HG03558 (cell line): ENCODE measurements around the gene SLC38A8.

Experiments used
- ATAC-seq: cut with Tn5 transposase; IDR thresholded peaks from one replicate; pipeline ENCODE4 v1.9.1; 2021; ENCODE audit warnings: moderate number of reproducible peaks; ENCODE audit not compliant: unreplicated experiment; ENCODE audit errors: extremely low read depth

SLC38A8 gene

DNA sequence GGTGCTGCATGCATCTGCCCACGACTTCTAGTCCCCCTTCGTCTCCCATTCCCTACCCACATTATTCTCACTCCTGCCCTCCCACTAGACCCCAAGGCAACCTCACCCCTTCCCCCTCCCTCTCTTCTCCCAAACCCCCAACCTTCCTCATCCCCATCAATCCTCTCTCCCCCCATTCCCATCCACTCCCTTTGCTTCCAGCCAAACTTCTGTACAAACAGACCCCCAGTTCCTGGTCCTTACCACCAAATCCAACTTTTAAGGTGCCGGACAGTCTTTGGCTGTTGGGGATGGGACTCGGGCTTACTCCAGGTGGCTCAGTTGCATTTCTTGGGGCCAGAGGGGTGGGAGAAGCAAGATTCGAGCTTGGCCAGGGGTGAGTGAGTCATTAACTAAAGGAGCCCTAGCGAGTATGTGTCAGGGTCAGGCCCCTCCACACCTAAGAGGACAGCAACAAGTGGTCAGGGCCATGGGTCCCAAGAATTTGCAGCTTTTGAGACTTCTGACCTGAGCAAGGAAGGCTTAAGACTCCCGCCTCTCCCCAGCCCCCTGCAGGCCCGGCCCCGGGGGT, at the start of gene SLC38A8:
Gene SLC38A8, minus strand, starts transcription at position 488 of the 571 bp plus-strand sequence. CDS start 638 bp downstream, outside the sequence.
- ATAC-seq, result no peak

DNA sequence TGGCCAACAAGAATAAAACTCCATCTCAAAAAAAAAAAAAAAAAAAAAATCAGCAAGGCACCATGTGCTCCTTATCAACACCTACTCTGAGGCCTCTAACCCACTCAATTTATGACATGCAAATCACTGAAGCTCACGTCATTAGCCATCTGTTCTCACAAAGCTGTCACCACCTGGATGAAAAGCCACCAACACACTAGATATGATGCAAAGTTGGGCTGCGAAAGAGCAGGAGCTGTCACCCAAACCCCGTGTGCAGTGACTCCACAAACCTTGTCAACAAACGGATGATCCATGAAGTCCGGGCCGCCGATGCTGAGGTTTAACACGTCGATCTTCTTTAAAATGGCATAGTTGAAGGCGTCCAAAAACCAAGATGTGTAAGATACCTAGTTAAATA, 48.9 kb upstream of the SLC38A8 start:
- no peak for ATAC-seq

DNA sequence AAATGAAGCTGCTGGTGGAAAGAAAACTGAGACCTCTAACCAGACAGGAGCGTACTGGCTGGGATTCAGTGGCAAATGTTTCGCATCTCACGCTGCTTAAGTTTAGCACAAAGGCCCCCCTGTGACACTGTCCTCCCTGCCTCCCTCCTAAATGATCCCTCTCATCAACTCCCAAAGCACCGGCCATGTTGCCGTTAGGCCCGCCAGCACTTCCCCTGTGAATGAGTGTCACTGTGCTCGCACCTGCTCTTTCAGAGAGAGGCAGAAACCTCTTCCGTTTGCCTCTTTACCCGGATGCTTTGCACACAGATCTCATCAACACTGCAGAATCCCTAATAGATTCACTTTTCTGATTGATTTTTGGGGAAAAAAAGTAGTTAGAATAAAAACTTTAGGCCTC, 47.6 kb upstream of the SLC38A8 start:
- ATAC-seq, result no peak

DNA sequence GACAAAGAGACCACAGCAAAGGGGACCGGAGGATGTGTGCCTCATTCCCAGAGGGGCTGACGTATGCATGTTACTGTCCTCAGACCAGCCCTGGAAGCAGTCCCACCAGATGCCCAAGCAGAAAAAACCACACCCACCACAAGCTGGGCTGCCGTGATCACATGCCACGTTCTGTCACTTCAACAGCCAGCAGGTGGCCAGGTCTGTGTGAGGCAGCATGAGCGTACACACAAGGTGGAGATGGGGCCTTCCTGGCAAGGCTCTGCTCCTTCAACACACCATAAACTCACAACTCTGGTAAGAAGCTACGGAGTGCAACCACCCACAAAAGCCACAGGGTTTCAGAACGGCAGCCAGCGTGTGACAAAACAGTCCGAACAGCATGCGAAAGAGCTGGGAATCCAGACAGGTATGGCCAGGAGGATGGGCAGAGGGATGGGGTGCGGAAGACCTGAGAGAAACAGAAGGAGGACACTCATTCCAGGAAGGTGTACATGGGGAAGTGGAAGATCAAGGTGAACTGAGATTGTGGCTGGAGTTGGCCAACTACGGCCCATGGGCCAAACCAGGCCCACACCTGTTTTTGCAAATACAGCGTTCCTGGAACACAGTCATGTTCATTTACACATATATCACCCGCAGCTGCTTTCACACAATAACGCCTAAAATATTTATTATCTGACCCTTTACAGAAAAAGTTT, 46.2 kb upstream of the SLC38A8 start:
- peak; percentile 66 for ATAC-seq

DNA sequence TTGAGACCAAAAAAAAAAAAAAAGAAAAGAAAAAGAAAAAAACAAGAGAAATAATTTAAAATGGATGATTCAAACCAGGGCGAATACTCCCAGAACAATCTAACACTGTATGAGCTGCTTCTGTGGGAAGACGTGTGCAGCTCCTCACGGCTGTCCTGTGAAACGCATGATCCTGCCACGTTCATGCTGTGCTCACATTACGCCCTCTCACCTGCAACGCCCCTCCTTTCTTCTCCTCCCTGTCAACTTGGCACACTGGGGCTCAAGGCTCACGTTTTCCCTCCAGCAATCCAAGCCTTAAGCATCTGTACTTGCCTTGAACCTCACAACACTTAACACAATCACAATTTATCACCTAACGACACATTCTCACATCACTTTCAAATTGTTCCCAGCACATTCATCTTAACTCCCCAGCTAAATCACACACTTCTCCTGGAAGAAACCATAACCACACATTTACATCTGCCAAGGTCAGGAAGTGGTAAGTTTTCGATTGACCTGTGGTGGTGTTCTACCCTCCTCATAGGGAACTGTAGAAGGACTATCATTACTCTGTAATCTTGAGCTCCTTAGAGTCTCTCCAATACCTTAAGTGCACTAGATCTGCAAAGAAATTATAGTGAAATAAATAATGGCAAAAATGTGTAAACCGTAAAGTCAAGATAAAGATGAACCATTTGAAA, 45.0 kb upstream of the SLC38A8 start:
- no peak for ATAC-seq

DNA sequence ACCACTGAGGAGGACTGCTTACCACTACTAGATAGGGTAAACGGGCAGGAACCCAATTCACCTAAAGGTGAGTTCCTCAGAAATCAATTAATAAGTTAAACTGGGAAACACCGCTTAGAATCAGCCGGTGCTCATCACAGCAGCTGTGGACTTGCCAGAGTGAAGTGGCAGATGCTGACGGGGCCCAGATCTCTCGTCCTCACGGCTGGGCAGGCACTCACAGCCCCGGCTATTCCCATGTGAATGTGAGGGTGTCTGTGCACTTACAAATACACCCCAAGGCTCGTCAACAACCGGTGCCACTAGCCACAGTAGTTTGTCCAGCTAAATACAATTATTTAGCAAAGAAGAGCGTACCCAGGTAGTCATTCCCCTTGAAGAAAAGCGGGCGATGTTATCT, 44.4 kb upstream of the SLC38A8 start:
- no peak for ATAC-seq

DNA sequence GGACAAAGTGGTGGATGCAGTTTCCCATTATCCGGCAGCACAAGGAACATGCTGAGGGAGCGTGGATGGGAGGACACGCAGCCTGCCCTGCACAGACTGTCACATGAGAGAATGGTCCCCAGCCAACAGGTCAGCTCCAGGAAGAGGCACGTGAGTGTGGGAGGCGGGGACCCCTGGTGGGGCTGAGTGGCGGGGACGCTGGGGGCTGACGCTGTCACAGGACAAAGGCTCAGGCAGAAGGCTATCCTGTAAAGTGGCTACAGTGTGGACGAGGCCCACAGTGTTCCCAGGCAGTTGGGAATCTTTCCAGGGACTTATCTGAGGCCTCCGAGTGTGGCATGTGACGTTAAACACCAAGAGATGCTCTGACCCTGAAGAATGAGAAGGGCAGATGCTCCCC, 43.7 kb upstream of the SLC38A8 start:
- no peak for ATAC-seq

DNA sequence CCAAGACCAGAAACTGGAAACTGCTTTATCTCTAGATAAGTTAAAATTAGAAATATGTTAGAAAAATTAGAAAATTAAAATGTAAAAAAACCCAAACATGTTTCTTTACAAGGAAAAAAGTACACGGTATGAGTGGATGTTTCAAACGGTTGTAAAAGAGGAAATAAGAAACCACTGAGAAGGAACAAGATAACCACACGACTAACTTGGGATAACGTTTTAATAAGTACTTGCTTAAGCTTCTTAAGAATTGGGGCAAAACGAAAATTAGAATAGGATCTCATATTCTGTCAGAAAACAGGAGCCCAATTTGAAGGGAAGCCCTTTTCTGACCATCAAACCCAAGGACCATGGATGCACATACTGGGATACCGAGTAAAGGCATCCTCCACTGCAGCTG, 43.2 kb upstream of the SLC38A8 start:
- ATAC-seq, result no peak

DNA sequence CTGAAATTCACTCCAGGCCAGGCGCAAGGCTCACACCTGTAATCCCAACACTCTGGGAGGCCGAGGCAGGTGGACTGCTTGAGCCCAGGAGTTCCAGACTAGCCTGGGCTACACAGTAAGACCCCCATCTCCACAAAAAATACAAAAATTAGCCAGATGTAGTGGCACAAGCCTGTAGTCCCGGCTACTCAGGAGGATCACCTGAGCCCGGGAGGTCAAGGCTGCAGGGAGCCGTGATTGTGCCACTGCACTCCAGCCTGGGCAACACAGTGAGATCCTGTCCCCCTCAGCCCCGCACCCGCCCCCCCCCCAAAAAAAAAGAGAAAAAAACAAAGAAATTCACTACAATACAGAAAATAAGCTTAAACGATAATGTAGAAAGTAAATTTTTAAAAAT, 42.7 kb upstream of the SLC38A8 start:
- no peak for ATAC-seq

DNA sequence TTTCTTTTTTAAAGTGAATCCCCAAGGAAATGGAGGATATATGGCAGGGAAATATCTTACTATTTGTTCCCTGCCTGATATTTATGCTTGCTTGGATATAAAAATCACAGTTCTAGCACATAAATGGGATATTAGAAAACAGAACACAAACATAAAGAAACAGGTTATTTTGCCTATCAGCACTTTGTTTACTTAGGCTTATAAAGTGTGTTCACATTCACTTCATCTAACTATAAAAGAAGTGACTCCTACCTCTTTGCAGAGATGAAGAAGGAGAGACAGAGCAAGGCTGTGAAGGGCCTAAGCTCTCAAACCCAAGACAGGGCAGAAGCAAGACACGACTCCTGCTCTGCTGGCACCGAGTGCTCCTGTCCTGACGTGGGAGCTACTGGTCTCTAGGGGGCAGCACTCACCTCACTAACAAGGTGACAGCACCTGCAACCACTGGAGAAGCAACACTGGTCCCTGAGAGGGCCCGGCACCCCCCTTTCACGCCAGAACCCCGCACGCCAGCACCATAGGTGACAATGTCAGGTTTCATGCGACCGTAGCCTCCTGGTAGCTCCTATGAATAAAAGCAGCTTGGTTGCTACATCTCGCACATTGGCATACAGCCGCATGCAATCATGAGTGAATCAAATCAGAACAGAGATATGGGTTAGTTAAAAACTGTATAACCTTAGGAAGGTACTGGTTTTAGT, 42.1 kb upstream of the SLC38A8 start:
- no peak for ATAC-seq

DNA sequence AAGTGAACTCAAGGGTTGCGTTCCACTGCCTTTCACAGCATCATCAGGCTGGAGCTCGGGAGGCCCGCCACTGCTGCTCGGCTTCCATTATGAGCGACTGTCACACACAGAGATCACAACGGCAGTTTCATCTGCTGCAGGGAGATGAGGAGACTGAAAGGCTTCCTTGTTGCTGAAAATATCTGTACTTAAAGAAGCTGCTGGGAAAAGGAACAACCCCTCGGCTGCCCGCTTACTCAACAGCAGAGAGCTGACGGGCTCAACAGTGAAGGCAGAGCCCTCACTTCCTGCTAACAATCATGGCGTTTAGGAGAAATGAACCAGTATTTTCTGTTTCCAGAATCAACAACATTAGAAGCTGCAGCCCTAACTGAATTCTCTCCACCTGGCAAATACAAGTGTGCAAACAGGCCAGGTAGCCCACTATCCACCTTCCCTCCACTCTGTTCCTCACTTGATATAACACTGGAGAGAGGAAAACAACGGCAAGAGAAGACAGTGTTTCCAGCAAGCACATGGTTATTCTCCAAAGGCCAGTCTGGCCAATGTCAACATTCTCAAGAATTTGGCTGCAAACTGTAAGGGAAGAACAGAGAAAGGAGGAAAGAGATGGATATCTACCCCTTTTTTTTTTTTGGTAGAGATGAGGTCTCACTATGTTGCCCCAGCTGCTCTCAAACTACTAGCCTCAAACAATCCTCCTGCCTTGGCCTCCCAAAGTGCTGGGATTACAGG, 40.4 kb upstream of the SLC38A8 start:
- no peak for ATAC-seq

DNA sequence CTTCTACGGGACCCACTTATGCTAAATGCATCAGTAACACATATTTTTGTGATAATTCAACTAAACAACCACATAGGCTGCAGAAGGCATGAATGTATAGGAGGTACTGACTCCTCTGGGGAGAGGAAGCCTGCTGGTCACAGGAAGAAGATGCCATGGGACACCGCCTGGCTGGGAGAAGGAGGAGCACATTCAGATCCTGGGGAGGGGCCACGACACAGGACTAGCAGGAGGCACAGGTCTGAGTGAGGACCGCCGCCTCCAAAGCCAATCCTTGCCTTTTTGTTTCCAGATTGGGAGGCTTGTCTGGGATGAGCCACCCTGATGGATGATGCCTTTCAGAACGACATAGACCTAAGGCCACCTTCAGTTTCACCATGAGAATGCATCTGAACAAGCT, 39.5 kb upstream of the SLC38A8 start:
- no peak for ATAC-seq

DNA sequence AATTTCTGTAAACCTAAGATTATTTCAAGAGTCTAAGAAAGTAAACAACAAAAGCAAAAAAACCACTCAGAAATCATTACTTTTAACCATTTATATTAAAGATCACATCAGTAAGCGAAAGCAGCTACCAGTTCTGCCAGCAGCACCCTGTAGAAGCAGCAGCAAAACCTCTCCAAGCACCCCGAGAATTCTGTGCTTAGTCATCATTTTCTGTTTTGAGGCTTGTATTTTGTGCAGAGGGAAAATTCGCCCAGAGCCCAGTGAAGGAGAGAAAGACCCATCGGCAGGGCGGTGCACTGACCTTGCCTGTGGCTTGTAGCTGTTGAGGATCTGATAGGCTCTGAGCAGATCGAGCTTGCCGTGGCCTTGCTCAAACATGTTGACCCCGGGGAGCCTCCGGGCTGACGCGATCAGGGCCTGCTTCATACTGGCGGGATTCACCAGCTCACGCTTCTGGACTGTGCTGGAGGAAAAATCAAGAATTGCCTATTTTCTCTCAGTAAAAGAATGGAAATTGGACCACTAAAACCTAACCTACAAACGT, 38.9 kb upstream of the SLC38A8 start:
- no peak for ATAC-seq

DNA sequence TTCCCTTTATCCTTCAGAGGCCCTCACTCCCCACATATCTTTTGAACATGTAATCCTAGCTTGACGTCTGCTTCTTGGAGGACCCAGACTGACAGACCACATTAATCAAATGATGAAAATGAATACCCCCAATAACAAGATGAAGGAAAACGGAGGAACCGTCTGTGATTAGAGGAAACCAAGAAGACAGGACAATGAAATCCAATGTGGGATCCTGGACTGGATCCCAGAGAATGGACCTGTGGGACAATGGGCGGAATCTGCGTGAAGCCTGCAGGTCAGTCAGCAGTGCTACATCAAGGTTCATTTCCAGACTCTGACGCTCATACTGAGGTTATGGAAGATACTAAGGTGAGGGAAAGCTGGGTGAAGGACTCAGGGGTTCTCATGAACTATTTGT, 38.2 kb upstream of the SLC38A8 start:
- no peak for ATAC-seq

DNA sequence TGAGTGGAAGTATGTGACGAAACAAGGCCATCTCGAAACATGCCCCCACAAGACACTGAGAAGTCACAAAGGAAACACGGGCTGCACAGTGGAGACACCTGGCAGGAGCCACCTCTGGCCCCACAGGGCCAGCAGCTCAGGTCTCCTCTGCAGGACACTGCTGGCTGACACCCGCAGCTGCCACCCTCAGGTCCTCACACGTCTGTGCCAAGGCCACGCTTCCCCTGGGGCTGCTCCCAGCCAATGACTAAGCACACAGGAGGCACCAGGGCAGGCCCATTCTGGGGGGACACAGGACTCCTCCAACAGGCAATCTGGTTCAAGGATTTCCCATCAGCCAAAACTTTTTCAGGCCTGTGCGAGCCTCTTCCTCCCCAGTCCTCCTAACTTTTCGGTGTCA, 37.8 kb upstream of the SLC38A8 start:
- no peak for ATAC-seq

DNA sequence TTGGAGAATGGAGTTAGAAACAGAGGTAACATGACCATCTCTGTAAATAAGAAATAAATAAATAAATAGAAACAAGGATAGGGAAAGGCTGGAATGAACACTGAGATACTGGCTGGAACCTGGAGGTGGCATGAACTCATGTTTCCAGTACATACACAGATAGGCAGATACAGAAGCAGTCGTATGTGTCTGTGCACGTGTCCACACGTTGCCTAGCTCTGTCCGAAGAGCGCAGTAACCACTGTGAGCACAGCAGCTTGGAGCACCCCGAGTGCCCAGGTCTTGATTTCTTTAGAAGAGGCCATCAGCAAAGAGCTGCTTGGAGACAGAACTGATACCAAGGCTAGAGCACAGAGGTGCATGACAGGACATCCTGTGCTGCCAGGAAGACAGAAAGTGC, 37.1 kb upstream of the SLC38A8 start:
- ATAC-seq, result no peak

DNA sequence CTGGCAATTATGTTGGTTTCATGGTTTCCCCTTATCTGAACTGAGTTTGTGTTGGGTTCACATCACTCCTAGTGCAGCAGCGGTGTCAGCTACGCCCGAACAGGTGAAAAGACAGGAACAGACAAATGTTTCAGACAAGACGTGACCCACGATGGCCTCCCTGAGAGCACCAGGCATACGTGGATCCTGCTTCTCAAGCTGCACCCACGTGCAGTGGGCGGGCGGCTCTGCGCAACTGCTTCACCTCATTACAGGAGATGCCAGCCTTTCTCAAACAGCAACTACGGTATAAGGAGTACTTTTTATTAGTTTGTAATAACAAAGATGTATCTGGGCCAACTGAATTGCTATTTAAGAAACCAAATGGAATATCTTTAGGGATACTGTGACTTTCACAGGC, 32.8 kb upstream of the SLC38A8 start:
- ATAC-seq, result no peak

DNA sequence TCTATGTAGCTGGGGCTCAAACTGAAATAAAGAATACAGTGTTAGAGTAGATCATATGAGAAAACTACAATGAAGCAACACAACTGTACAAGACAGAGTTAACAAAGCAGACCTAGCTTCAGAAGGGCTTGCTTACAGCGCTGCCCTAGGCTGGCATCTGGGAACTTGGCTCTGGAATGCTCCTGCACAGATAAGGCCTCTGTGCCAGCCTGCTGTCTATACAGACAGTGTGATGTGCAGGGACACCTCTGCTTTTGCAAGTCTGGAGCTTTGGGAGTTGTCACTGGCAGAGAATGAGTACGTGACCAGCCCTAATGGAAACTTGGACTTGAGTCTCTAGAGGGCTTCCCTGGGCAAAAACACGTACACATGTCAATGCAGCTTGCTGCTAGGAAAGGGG, 32.1 kb upstream of the SLC38A8 start:
- ATAC-seq, result no peak

DNA sequence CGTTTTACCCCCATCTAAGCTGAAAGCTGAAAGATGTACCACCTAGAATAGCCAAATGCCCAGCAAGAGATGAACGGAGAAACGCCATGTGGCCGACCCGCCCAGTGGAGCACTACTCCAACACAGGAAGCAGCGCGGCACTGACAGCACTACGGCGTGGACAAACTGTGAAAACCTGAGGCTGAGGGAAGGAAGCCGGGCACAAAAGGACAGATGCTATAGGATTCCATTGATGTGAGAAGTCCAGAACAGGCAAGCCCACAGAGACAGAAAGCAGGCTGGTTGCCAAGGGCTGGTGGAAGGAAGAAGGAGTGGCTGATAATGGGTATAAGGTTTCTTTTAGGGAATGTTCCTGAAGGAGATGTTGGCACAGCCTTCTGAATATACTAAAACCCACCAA, 29.4 kb upstream of the SLC38A8 start:
- no peak for ATAC-seq

DNA sequence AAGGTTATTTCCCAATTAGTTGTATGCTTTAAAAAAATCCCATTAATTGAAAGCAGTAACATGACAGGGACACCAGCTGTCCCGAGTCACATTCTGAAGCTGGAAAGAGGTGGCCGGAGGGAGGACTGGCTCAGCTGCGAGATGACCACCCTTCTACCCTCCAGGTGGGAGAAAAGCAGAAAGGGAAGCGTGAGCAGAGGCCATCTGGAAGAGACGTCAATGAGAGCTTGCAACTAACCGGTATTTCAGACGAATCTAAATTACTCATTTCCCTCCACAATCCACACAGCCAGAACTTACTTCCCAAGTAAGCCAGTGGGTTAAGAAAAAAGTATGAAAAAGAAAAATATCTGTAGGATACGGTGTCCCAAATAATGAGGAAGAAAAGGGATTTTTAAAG, 28.5 kb upstream of the SLC38A8 start:
- ATAC-seq, result no peak
